GM08714 (cell line): ENCODE data around the gene PUSL1.
"Not testable (repeated sequence)": the region's sequence is repeated elsewhere in the genome, so short reads cannot be mapped to it uniquely, and the experiment has no call there.

ENCODE experiments used
- H3K4me3 ChIP-seq: fragments of 200-500 bp; sonication (Bioruptor generic); 2 replicates; pipeline ENCODE4 v1.5.1; 2014; ENCODE audit warnings: mild to moderate bottlenecking, low read length, inconsistent platforms
- ZNF274 ChIP-seq: IDR thresholded peaks from 2 replicates; pipeline ENCODE4 v1.6.1; 2012; ENCODE audit warnings: mild to moderate bottlenecking, low read depth, low read length

The PUSL1 gene

DNA sequence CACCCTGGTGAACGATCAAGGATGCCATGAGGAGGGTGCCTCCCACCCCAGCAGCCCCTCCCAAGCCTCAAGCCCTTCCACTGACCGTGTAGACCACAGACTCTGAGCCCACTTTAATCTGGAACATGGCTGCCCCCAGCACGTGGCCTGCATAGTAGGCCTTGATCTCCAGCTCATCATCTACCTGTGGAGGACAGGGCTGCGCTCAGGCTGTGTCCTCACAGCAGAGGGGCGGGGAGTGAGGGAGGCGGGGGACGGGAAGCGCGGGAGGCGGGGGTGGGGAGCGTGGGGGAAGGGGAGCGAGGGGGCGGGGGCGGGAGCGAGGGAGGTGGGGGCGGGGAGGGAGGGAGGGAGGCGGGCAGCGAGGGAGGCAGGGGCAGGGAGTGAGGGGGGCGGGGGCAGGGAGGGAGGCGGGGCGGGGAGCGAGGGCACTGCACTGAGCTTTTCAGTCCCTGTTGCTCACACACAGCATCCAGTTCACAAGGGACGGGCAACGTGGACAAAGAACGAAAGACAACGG lies 7.1 kb downstream of the PUSL1 start:
- TF ChIP-seq ZNF274 = no peak
- no peak overlapping the region for H3K4me3 ChIP-seq

DNA sequence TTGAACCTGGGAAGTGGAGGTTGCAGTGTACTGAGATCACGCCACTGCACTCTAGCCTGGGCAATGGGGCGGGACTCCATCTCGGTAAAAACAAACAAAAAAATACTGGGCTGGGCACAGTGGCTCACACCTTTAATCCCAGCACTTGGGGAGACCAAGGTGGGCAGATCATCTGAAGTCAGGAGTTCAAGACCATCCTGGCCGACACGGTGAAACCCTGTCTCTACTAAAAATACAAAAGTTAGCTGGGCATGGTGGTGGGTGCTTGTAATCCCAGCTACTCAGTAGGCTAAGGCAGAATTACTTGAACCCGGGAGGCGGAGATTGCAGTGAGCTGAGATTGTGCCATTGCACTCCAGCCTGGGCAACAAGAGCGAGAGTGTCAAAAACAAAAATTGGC lies 7.8 kb downstream of the PUSL1 start:
- H3K4me3 ChIP-seq = not testable (repeated sequence)

DNA sequence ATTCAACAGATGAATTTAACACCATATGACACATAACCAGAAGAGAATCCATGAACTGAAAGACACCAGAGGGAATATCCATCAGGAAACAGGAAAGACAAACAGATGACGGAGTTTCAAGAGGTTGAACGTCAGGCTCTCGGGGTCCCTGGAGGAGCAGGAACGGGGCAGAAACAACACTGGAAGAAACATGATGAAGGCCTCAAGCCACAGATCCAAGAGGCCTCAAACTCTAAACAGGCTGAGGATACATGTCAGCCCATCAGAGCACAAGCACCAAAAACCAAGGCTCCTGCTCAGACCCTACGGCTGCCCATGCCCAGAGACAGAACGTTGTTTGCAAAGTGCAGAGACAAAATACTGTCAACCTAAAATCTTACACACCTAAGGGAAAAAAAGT lies 9.0 kb downstream of the PUSL1 start:
- TF ChIP-seq ZNF274 = no peak
- no peak overlapping the region for H3K4me3 ChIP-seq

DNA sequence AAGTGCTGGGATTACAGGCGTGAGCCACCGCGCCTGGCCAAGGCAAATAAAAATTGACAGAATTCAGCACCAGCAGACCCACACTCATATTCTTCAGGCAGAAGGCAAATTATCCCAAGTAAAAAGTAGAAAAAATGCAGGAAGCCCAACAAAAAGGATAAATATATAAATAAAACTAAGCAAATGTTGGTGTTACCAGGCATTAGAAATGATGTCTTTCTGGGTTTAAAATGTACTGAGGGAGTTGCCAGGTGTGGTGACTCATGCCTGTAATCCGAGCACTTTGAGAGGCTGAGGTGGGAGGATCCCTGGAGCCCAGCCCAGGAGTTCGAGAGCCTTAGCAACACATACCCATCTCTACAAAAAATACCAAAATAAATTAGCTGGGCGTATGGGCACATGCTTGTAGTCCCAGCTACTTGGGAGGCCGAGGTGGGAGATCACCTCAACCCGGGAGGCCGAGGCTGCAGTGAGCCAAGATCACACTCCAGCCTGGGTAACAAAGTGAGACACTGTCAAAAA lies 9.8 kb downstream of the PUSL1 start:
- no peak overlapping the region for H3K4me3 ChIP-seq
- no peak for TF ChIP-seq ZNF274

DNA sequence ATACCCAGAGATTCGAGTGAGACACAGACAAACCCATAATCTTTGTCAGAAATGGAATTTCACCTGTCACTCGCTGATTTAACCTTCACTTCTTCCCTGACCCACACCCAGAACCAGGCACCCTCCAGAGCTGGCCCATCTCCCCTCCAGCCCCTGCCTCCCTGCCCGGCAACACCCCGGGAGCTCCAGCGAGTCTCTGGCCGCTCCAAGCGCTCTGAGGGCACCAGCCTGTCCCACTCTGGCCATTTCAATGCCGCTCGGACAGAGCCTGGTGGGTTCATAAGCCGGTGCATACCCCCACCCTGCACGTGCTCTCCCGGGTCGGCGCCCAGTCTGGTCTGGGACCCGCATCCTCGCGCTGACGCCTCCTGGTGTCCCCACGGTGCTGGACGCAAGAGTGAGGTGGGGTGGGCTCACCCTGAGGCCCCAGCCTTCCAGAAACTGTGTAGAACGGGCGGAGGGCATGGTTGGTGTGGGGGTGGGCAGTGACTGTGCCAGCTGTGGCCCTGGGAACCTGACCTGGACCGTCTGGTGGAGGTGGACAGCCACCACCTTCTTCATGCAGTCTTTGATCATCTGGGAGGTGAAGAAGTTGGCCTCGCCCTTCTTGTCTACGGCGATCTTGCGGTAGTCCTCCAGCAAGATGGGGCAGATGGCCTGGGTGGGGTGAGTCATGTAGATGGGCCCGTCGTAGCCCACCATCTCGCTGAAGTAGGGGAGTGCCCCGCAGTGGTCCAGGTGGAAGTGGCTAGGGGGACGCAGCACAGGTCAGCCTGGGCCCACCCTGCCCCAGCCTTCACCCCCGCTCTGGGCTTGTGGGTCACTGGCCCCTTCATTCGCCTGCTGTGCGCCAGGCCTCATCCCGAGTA lies 10.6 kb downstream of the PUSL1 start:
- H3K4me3 ChIP-seq = no peak overlapping the region
- TF ChIP-seq ZNF274 = no peak

DNA sequence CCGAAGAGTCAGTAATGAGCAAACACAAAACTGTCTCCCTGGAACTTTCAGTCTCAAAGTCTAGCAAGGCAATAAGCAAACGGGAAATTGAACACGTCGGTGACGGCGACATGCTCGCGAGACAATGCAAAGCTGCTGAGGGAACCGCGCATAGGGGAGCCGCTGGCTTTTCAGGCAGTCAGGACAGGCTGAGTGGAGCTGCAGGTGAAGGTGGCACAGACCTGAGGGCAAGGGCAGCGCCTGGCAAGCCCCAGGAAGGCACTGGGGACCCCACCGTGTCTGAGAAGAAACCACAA lies 11.2 kb downstream of the PUSL1 start:
- TF ChIP-seq ZNF274 = no peak
- H3K4me3 ChIP-seq = no peak overlapping the region

DNA sequence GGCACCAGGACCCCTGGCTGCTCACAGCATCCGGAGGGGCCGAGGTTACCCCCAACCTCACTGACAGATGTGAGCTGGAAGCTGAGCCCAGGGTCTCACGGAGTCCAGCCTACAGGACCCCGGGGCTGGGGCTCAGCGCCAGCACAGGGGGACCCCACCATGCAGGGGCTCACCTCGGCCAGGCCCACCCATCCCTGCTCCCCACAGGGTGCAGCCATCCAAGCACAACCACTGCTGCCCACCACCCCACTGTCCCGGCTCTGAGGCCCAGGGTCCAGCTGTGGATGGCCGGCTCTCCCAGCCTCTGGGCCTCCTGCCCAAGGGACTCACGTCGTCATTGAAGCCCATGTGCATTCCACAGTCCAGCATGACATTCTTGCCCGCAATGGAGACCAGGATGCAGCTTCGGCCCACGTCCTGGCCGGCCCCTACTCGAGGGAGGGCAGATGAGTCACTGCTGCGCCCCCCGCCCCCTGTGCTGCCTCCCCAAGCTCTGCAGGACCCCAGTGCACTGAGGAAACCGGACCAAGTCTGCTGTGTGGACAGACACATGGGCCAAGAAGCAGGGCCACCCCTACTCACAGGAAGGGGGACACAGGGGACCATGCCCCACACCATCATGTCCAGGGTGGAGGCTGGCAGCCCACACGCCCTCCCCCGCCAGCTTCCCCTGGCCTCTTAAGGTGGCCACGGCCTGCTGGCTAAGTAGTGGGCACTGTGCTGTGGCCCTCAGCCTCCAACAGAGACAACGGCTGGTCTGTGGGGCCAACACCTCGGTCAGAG lies 12.5 kb downstream of the PUSL1 start:
- TF ChIP-seq ZNF274 = no peak
- H3K4me3 ChIP-seq = no peak overlapping the region

DNA sequence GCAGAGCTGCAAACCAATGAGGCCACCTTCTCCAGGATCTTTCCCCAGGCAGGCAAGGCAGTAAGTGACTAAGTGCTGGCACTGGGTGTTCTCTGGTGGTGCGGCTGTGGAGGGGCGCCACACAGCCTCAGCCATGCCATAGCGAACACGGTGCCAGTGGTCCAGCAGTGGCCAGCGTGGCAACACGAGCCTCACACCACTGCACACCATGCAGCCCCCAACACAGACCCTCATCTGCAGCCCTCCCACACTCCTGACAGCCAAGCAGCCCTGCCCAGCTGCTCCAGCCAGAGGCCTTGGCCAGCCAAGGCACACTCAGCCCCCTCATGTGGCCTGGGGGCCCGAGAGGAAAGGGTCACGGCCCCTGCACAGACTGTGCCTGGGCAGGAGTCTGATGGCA lies 13.1 kb downstream of the PUSL1 start:
- TF ChIP-seq ZNF274 = no peak
- H3K4me3 ChIP-seq = no peak overlapping the region

DNA sequence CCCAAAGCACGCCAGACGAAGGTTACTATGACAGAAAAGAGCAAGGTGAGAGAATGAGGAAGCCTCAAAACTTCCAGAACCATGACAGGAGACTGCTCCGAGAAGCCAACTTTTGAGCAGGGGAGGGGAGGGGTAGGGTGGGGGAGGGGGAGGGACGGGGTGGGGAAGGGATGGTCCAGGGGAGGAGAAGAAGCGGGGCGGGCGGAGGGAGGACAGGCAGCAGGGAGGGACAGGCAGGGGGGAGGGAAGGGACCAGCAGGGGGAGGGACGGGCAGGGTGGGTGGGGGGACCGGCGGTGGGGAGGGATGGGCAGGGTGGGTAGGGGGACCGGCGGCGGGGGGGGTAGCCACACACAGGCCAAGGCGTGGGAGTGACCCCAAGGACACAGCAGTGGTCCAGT lies 14.0 kb downstream of the PUSL1 start:
- TF ChIP-seq ZNF274 = no peak
- no peak overlapping the region for H3K4me3 ChIP-seq

DNA sequence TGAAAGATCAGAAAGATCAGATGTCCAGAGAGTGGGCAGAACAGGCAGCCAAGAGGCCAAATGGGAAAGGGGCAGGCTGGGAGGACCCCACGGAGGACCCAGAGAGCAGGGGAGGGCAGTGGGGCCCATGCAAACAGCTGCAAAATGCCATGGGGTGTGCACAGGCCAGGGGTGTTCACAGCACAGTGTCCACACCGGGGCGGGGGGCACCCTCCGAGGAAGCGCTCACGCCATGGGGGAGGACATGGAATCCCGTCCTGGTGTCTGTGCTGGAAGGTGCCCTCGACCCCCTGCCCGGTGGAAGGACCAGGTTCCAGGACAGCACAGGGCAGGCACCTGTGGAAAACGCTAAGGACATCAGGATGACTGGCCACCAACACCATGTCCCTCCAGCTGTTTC lies 14.6 kb downstream of the PUSL1 start:
- H3K4me3 ChIP-seq = no peak overlapping the region
- TF ChIP-seq ZNF274 = no peak

DNA sequence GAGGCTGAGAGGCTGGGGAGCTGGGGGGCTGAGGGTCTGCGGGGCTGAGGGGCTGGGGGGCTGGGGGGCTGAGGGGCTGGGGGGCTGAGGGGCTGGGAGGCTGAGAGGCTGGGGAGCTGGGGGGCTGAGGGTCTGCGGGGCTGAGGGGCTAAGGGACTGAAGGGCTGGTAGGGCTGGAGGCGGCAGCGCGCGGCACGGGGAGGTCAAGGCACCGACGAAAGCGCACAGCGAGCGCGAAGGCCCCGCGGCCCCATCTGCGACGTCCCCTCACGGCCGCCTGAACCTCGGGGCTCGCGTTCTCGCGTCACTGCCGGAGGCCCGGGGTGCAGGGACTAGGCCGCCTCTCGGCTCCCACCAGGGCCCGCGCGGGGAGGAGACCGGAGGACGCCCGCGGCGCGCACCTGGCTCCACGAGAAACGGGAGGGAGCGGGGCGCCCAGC lies 15.7 kb downstream of the PUSL1 start:
- H3K4me3 ChIP-seq = peak overlapping the region; percentile 96
- TF ChIP-seq ZNF274 = no peak

DNA sequence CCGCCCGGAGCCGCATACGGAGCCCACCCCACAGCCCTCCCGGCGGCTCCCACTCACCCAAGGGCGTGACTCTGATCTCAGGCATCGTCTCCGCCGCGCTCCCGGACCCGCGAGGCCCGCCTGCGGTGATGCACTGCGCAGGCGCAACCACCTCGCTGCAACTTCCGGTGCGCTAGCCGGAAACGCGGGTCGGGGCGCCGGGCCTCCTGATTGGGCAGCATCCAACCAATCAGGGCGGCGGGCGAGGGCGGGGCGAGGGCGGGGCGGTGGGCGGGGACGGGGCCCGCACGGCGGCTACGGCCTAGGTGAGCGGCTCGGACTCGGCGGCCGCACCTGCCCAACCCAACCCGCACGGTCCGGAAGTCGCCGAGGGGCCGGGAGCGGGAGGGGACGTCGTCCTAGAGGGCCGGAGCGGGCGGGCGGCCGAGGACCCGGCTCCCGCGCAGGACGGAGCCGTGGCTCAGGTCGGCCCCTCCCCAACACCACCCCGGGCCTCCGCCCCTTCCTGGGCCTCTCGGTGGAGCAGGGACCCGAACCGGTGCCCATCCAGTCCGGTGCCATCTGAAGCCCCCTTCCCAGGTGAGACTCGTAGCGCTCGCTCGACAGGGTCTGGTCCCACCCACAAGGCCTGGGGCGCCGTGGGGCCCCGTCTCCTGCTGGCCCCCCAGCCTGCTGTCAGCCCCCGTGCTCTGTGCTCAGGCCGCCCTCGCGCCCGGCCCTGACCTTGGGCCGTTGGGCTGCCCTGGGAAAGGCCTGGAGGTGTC lies 16.3 kb downstream of the PUSL1 start, which contains the start of the genes CPTP and INTS11:
Gene CPTP, plus strand, starts transcription at position 279 of the 764 bp plus-strand sequence. CDS start 2,109 bp downstream, outside the sequence.
Gene INTS11, minus strand, starts transcription at position 137 of the 764 bp plus-strand sequence. Its CDS starts 52 bp downstream, at position 85.
- peak within 1 kb of the TSS; percentile 96 for H3K4me3 ChIP-seq
- no peak for TF ChIP-seq ZNF274

DNA sequence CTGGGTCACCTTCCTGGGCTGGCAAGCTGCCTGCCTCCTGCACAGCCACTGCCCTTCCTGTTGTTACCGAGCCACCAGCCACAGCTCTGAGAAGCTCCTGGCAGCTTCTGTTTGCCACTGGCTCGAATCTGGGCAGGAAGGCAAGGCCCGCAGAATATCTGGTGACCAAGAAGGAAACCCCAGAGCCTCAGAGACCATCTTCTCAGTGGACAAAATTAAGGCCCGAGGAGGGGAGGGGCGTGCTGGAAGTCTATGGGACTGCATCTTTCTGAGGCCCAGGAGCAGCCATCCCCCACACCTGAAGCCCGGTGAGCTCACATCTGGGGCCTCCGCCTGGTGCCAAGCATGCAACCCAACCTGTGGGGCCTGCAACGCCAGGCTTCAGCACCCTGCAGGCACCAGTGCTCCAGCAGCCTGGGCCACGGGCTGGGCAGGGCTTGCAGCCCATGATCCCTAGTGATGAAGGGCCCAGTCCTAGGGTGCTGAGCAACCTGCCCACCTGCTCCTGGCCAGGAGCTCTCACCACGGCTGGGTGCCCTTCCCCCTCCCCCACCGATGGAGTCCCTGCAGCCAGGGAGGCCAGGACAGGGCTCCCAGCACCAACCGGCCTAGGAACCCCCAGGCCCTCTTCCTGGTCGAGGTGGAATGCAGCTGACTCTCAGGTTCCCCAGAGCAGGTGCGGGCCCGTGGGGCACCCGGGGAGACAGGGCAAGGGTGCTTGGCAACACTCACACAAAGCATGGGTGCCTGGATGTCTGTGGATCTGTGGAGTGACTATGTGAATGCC lies 17.1 kb downstream of the PUSL1 start:
- no peak for TF ChIP-seq ZNF274
- H3K4me3 ChIP-seq = peak overlapping the region; percentile 78
